ENCODE measurements around the gene BOC.

- TF ChIP-seq EZH2phosphoT487 (IDR thresholded peaks at IDR 0.05; ENCODE audit: insufficient read depth, low read depth), result no peak
- no peak for TF ChIP-seq EZH2 (IDR thresholded peaks at IDR 0.05; ENCODE audit: insufficient read depth, poor library complexity, severe bottlenecking)
These were observed 73.9 kb downstream of the BOC start for GRCh38 chr3:113285226-113285625.
